Ishikawa (cell line): ENCODE results near the gene SUCLG1.

ENCODE experiments used
- CREB1 ChIP-seq: IDR thresholded peaks from 2 replicates; pipeline ENCODE4 v1.6.1; 2012; ENCODE audit warnings: low read depth
- EP300 ChIP-seq: IDR thresholded peaks from 2 replicates; pipeline ENCODE4 v1.6.1; 2012; ENCODE audit warnings: borderline replicate concordance
- FOXM1 ChIP-seq: IDR thresholded peaks from 2 replicates; pipeline ENCODE4 v1.6.1; 2012; ENCODE audit warnings: low read depth, borderline replicate concordance
- MAX ChIP-seq: IDR thresholded peaks from 2 replicates; pipeline ENCODE4 v1.6.1; 2012
- NFIC ChIP-seq: IDR thresholded peaks from 2 replicates; pipeline ENCODE4 v1.6.1; 2012
- RAD21 ChIP-seq: IDR thresholded peaks from 2 replicates; pipeline ENCODE4 v1.6.1; 2012; ENCODE audit warnings: low read depth
- REST ChIP-seq: IDR thresholded peaks from 2 replicates; pipeline ENCODE4 v1.6.1; 2012; ENCODE audit warnings: low read depth, mild to moderate bottlenecking
- TAF1 ChIP-seq: IDR thresholded peaks from 2 replicates; pipeline ENCODE4 v1.6.1; 2012; ENCODE audit warnings: low read depth, mild to moderate bottlenecking
- ZBTB7A ChIP-seq: IDR thresholded peaks from 2 replicates; pipeline ENCODE4 v1.6.1; 2012; ENCODE audit warnings: low read depth

- TF ChIP-seq TAF1 = no peak
- TF ChIP-seq EP300 = no peak
- no peak for TF ChIP-seq RAD21
- no peak for TF ChIP-seq REST
- TF ChIP-seq CREB1 = no peak
- TF ChIP-seq NFIC = no peak
- no peak for TF ChIP-seq ZBTB7A
- no peak for TF ChIP-seq FOXM1
- no peak for TF ChIP-seq MAX
Measured at GRCh38 chr2:84496386-84496785, 37.3 kb upstream of the SUCLG1 start.
